ENCODE measurements around the gene NUP107. TPM values are rescaled to one million over a fixed set of nuclear protein-coding genes. Genes with fewer than 3 reads are reported as not detected.
A peak's percentile ranks its signal among the peaks of the same experiment; 100 is the strongest.

The NUP107 gene
- total and polyA plus RNA-seq, 8 donors = 5.7 to 99.1 (median 19.4) TPM

DNA sequence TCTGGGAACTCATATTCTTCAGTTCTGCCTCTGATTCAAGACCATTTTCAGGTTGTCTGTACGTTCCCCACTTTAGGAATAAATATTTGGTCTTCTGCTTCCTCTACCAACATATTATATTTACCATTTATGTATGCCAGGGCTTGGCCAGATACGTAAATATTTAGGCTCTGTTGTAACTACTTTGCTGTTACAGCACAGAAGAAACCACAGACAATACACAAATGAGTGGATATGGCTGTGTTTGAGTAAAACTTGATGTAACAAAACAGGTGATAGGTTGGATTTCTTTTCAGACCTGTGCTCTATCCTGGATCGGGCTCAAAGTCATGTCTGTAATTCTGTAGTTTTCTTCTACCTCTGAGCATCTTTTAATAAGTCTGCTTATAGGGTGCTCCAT, 38.6 kb upstream of the NUP107 start:
- DNase-seq = peak in 1 of 2 donors; percentile 24
- H3K27ac ChIP-seq = peak overlapping the region in 1 of 5 donors; percentile 5
- TF ChIP-seq EP300 (IDR thresholded peaks at IDR 0.05) = no peak
- TF ChIP-seq POLR2A (IDR thresholded peaks at IDR 0.05) = no peak
- TF ChIP-seq POLR2AphosphoS5 (IDR thresholded peaks at IDR 0.05) = no peak
- TF ChIP-seq, protein P1, sequence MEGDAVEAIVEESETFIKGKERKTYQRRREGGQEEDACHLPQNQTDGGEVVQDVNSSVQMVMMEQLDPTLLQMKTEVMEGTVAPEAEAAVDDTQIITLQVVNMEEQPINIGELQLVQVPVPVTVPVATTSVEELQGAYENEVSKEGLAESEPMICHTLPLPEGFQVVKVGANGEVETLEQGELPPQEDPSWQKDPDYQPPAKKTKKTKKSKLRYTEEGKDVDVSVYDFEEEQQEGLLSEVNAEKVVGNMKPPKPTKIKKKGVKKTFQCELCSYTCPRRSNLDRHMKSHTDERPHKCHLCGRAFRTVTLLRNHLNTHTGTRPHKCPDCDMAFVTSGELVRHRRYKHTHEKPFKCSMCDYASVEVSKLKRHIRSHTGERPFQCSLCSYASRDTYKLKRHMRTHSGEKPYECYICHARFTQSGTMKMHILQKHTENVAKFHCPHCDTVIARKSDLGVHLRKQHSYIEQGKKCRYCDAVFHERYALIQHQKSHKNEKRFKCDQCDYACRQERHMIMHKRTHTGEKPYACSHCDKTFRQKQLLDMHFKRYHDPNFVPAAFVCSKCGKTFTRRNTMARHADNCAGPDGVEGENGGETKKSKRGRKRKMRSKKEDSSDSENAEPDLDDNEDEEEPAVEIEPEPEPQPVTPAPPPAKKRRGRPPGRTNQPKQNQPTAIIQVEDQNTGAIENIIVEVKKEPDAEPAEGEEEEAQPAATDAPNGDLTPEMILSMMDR (IDR thresholded peaks at IDR 0.05) = no peak
- WGBS, 5 donors = 19 to 42% (median 29%) methylated on average over 3 of the region's 3 CpGs
- H3K4me1 ChIP-seq = peaks cover 4 to 57% (median 35%) of the 10 kb centered on the region in 4 donors
- no peaks in the 10 kb centered on the region for H3K9me3 ChIP-seq
- H3K36me3 ChIP-seq = peaks cover 10 to 44% (median 39%) of the 10 kb centered on the region in 4 donors
- no peak overlapping the region for H3K4me3 ChIP-seq
- H3K27me3 ChIP-seq = no peaks in the 10 kb centered on the region
- intact Hi-C loops (cut with DNase I; ENCODE audit: low total_unique reads) = no loop called here

DNA sequence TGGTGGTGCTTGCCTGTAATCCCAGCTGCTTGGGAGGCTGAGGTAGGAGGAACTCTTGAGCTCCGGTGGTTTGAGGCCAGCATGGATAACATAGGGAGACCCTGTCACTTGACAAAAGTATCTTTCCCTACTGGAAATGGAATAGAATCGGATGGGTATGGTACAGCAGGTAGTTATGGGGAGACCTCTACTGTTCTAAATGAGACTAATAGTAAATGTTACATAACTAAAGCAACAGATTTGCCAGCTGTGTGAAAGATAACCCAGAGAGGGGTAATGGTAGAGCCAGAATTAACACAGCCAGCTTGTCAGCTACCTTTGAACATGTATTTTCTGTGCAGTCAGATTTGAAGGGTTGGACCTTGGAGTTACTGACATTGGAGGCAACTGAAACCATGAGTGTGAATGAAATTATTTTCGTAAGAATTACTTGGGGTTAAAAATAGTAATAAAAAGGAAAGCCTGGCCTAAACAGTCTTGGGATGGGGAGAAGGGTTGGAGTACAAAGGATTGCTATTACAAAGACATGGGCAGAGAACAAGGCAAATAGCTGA, 21.7 kb upstream of the NUP107 start:
- Histone ChIP-seq H3K27me3 (no peaks in the 10 kb centered on the region), H3K9me3 (no peaks in the 10 kb centered on the region), H3K36me3 (peaks cover 0 to 35% (median 28%) of the 10 kb centered on the region in 4 donors), H3K27ac (no peak overlapping the region), H3K4me1 (peaks cover 0 to 9% (median 2%) of the 10 kb centered on the region in 4 donors), H3K4me3 (no peak overlapping the region)
- 73 to 82% (median 81%) methylated on average over 3 of the region's 3 CpGs for WGBS, 5 donors
- TF ChIP-seq POLR2AphosphoS5 (IDR thresholded peaks at IDR 0.05) (no peak), EP300 (IDR thresholded peaks at IDR 0.05) (no peak), POLR2A (IDR thresholded peaks at IDR 0.05) (no peak)
- TF ChIP-seq, protein P1 (IDR thresholded peaks at IDR 0.05) = no peak
- peak in 1 of 2 donors; percentile 15 for DNase-seq
- intact Hi-C loops (cut with DNase I; ENCODE audit: low total_unique reads) = no loop called here

DNA sequence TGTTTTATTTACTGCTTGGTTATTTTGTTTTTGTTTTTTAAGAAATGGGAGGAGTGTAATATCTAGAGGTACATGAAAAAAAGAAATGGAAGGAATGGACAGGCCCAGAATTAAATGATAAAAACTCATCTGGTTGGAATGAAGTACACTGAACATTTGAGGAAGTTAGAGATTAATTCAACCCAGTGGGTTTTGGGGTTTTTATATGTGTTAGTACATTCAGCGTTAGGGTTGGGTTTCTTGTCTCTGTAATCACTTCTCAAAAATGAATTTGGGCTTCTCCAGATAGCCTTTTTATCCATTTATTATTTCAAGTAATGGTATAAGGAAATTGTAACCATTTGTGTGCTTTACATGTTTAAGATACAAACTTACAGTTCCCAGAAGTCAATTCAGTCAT, 19.5 kb upstream of the NUP107 start:
- Histone ChIP-seq H3K4me1 (peaks cover 0 to 9% (median 2%) of the 10 kb centered on the region in 4 donors), H3K27me3 (no peaks in the 10 kb centered on the region), H3K36me3 (peaks cover 0 to 19% (median 14%) of the 10 kb centered on the region in 4 donors), H3K4me3 (no peak overlapping the region), H3K27ac (no peak overlapping the region), H3K9me3 (no peaks in the 10 kb centered on the region)
- TF ChIP-seq, protein P1 (IDR thresholded peaks at IDR 0.05) = no peak
- DNase-seq = no peak
- WGBS, 5 donors = 70 to 90% (median 74%) methylated on average over 1 of the region's 1 CpG
- intact Hi-C loops (cut with DNase I; ENCODE audit: low total_unique reads) = no loop called here

DNA sequence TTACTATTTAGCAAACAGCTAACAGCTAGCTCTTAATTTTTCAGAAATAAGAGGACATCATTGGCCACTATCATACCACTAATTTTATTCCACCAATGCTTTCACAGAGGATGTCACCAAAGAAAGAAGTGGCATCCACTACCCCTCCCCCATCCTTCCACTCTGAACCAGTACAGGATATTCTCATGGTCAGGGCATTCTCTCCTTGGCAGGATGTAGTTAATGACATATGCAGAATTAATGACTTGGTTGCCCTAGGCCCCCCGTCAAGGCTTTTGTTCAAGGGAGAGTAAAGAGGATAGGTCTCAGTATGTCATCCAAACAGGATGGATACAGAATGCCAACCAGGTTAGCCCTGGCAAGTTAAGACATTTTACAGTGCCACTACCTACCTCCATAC, 18.9 kb upstream of the NUP107 start:
- Histone ChIP-seq H3K27me3 (no peaks in the 10 kb centered on the region), H3K4me1 (peaks cover 0 to 9% (median 2%) of the 10 kb centered on the region in 4 donors), H3K9me3 (no peaks in the 10 kb centered on the region), H3K36me3 (peaks cover 0 to 16% (median 12%) of the 10 kb centered on the region in 4 donors), H3K4me3 (no peak overlapping the region), H3K27ac (no peak overlapping the region)
- no peak for TF ChIP-seq POLR2A (IDR thresholded peaks at IDR 0.05)
- TF ChIP-seq, protein P1 (IDR thresholded peaks at IDR 0.05) = no peak
- TF ChIP-seq POLR2AphosphoS5 (IDR thresholded peaks at IDR 0.05) = no peak
- no peak for TF ChIP-seq EP300 (IDR thresholded peaks at IDR 0.05)
- intact Hi-C loops (cut with DNase I; ENCODE audit: low total_unique reads) = no loop called here
- 24 to 62% (median 43%) methylated on average over 1 of the region's 1 CpG for WGBS, 5 donors
- DNase-seq = no peak
